Body of pancreas (tissue), 4 donors: ENCODE measurements around the gene RGS14. TPM values are rescaled to one million over a fixed set of nuclear protein-coding genes. Genes with fewer than 3 reads are reported as not detected.
A peak's percentile ranks its signal among the peaks of the same experiment; 100 is the strongest.

ENCODE experiments used
- ATAC-seq: fragments of 150-250 bp; one replicate; pipeline ENCODE4 v1.9.1; 2016
- DNase-seq, 4 donors: peaks; one replicate each; pipeline ENCODE4 v3.0.0-alpha.2; 2019
- H3K27ac ChIP-seq, 4 donors: fragments of 200-600 bp; sonication (generic); 1 replicate in 3 of 4; 2 replicates in 1 of 4; pipeline versions ENCODE4 v1.5.1 to v1.6.1; 2016 to 2019; ENCODE audit warnings: mild to moderate bottlenecking in 1 of 4, mixed read lengths in 1 of 4, moderate library complexity in 1 of 4
- H3K27me3 ChIP-seq, 2 donors: fragments of 200-600 bp; sonication (generic); one replicate each; pipeline ENCODE4 v1.6.0; 2016; ENCODE audit warnings: mild to moderate bottlenecking in 1 of 2
- H3K36me3 ChIP-seq, 2 donors: fragments of 200-600 bp; sonication (generic); replicated peaks in 1 of 2; 2 replicates each; pipeline ENCODE4 v1.5.1; 2016; ENCODE audit warnings: low read depth in 2 of 2; ENCODE audit not compliant: insufficient read depth in 1 of 2
- H3K4me1 ChIP-seq: fragments of 200-600 bp; sonication (generic); one replicate; pipeline ENCODE4 v1.6.0; 2016
- H3K4me3 ChIP-seq, 2 donors: fragments of 200-600 bp; sonication (generic); 1 replicate in 1 of 2; 2 replicates in 1 of 2; pipeline ENCODE4 v1.5.1; 2016 to 2019
- H3K9me3 ChIP-seq, 3 donors: fragments of 200-600 bp; sonication (generic); 1 replicate in 2 of 3; 2 replicates in 1 of 3; pipeline ENCODE4 v1.5.1; 2016
- POLR2A ChIP-seq, 3 donors: fragments of 450-650 bp; IDR thresholded peaks; one replicate each; pipeline ENCODE4 v1.6.1; 2016; ENCODE audit warnings: antibody characterized with exemption in 3 of 3, mild to moderate bottlenecking in 2 of 3
- WGBS, 2 donors: methylation state at CpG; one replicate each; pipeline ENCODE4 v1.1.5; 2017; 5-methylcytosine and 5-hydroxymethylcytosine counted together
- intact Hi-C: fragments of 100-400 bp; cut with DNase I; formaldehyde crosslinking; loops from one replicate; pipeline ENCODE4 v1.15.1; 2023
- total RNA-seq, 2 donors: library from RNA; depleted of rRNA; stranded (reverse); fragments of >200 nt; gene quantifications; one replicate each; pipeline ENCODE4 v1.1.0, GENCODE V29; 2016
- TF ChIP-seq, protein P1 (sequence below), 7 experiments: fragments of 450-650 bp in 4 of 7; fragments of 200-600 bp in 3 of 7; sonication (generic) in 3 of 7; IDR thresholded peaks; one replicate each; pipeline ENCODE4 v1.5.1; 2016 to 2019; ENCODE audit warnings: antibody characterized with exemption in 7 of 7

RGS14 gene
- total RNA-seq, 2 donors from 2014 or later = 15.0 to 39.2 TPM

DNA sequence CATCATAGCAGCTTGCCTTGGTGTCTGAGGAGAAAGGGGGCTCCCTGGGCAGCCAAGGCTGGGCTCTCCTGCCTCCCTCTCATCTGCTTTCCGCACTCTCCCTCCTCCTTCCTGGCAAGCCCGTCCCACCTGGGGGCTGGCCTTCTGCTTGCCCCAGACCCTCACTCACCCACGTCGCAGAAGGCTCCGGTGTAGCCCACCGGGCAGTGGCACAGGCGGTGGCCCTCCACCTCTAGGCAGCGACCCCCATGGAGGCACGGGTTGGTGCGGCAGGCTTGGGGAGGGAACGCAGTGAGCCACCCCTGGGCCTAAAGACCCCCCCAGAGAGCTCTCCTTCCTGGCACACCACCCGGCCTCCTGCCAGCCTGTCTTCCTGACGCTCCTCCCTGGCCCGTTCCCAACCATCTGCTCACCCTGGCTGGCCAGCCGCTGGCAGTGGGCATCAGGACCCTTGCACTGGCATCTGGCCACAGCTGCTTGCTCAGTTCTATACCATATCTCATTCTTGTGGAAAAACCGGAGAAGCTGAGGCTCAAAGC is 47.0 kb downstream of the RGS14 start:
- intact Hi-C loops = no loop called here
- TF ChIP-seq, protein P1, sequence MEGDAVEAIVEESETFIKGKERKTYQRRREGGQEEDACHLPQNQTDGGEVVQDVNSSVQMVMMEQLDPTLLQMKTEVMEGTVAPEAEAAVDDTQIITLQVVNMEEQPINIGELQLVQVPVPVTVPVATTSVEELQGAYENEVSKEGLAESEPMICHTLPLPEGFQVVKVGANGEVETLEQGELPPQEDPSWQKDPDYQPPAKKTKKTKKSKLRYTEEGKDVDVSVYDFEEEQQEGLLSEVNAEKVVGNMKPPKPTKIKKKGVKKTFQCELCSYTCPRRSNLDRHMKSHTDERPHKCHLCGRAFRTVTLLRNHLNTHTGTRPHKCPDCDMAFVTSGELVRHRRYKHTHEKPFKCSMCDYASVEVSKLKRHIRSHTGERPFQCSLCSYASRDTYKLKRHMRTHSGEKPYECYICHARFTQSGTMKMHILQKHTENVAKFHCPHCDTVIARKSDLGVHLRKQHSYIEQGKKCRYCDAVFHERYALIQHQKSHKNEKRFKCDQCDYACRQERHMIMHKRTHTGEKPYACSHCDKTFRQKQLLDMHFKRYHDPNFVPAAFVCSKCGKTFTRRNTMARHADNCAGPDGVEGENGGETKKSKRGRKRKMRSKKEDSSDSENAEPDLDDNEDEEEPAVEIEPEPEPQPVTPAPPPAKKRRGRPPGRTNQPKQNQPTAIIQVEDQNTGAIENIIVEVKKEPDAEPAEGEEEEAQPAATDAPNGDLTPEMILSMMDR (IDR thresholded peaks at IDR 0.05) = no peak
- TF ChIP-seq POLR2A (IDR thresholded peaks at IDR 0.05) = peak in 1 of 3 donors; percentile 20
- peak overlapping the region in 1 of 2 donors; percentile 22 for H3K4me3 ChIP-seq
- no peaks in the 10 kb centered on the region for H3K36me3 ChIP-seq
- H3K27me3 ChIP-seq = peaks cover 0 to 13% of the 10 kb centered on the region in 2 donors
- DNase-seq (peak in 1 of 4 donors; percentile 31), ATAC-seq (no peak)
- WGBS, 2 donors = 28 to 60% methylated on average over 2 to 16 of the region's 16 CpGs
- peak overlapping the region in 2 of 4 donors; percentile 5 to 14 for H3K27ac ChIP-seq
- peaks cover 37% of the 10 kb centered on the region for H3K4me1 ChIP-seq
- no peaks in the 10 kb centered on the region for H3K9me3 ChIP-seq

DNA sequence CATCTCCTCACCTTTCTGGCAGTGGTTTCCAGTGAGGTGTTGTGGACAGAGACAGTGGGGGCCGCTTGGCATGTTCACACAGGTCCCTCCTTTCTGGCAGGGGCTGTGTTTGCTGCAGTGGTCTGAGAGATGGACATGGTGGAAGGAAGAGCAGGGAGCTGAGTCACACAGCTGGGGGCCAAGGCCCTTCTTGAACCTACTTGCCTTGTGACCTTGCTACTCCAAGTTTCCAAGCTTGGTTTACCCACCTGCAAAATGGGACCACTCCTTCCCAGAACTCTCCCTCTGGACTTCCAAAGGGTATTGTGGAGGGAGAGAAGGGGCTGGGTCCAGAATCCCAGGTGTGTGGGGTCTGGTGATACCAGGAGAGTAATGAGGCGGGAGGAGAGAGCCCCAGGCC is 47.6 kb downstream of the RGS14 start:
- Histone ChIP-seq H3K27me3 (peaks cover 0 to 7% of the 10 kb centered on the region in 2 donors), H3K4me3 (no peak overlapping the region), H3K27ac (no peak overlapping the region), H3K36me3 (no peaks in the 10 kb centered on the region), H3K9me3 (no peaks in the 10 kb centered on the region), H3K4me1 (peaks cover 31% of the 10 kb centered on the region)
- no peak for ATAC-seq
- 90 to 94% methylated on average over 2 of the region's 2 CpGs for WGBS, 2 donors
- no peak for TF ChIP-seq POLR2A (IDR thresholded peaks at IDR 0.05)
- TF ChIP-seq, protein P1 (IDR thresholded peaks at IDR 0.05) = no peak
- intact Hi-C loops = no loop called here
- DNase-seq = no peak

DNA sequence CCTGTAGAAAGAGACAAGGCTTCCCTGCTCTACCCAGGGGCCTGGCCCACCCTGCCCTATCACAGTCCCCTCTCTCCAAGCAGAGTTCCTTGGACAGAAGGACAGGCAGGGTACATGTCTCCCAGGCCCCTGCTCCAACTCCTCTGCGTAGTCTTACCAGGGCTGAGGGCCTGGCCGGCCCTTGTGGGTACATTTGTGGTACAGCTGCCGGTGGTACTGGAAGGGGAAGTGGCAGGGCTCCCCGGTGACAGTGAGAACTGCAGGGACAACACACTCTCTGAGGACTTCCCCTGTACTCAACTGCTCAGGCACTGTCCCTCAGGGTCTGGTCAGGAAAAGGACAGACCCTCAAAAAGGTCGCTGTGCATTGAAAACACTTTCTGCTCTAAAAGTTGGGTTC is 48.1 kb downstream of the RGS14 start:
- intact Hi-C loops = no loop called here
- Histone ChIP-seq H3K36me3 (no peaks in the 10 kb centered on the region), H3K27me3 (peaks cover 0 to 2% of the 10 kb centered on the region in 2 donors), H3K4me1 (peaks cover 29% of the 10 kb centered on the region), H3K9me3 (no peaks in the 10 kb centered on the region), H3K4me3 (no peak overlapping the region), H3K27ac (no peak overlapping the region)
- 74 to 83% methylated on average over 4 to 5 of the region's 5 CpGs for WGBS, 2 donors
- DNase-seq = peak in 1 of 4 donors; percentile 50
- ATAC-seq = no peak
- no peak for TF ChIP-seq POLR2A (IDR thresholded peaks at IDR 0.05)
- TF ChIP-seq, protein P1 (IDR thresholded peaks at IDR 0.05) = no peak

DNA sequence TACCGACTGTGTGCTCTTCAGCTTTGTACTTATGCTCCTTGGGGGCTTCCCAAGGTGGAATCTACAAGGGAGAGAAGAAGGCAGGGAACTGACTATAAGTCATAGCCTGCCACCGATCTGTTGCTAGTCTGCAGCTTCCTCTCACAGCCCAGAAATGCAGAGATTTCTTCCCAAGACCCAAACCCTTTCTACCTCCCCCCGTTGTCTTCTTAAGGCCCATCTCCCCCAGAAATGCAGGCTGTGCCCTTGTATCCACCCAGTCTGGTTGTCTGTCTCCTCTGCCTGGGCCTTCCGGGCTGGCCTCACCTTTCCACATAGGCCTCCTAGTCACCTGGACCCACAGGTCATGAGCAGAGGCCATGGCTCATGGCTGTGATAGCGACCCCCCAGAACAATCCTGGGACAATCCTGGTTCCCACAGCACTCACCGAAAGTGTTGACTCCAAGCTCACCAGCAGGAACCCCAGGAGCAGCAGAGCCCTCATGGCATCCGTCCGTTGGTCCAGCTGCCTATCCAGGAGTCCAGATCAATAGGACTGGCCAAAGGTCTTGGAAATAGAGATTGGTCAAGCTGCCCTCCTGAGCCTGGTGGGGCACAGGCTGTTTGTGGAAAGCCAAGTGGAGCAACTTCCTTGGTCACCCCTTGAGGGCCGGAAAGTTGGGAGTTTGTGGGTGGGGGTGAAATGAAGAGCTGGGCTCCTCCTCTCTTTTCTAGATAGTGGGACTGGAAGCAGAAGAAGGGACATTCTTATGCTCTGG is 51.5 kb downstream of the RGS14 start, which contains the start of gene F12:
Gene F12, minus strand, starts transcription at position 522 of the 759 bp plus-strand sequence. Its CDS starts 37 bp downstream, at position 485.
- no peak for DNase-seq
- ATAC-seq = no peak
- Histone ChIP-seq H3K9me3 (no peaks in the 10 kb centered on the region), H3K4me3 (no peak within 1 kb of the TSS), H3K4me1 (peaks cover 7% of the 10 kb centered on the region), H3K27me3 (no peaks in the 10 kb centered on the region), H3K27ac (no peak within 1 kb of the TSS), H3K36me3 (no peaks in the 10 kb centered on the region)
- TF ChIP-seq, protein P1 (IDR thresholded peaks at IDR 0.05) = no peak
- no peak for TF ChIP-seq POLR2A (IDR thresholded peaks at IDR 0.05)
- intact Hi-C loops = no loop called here
- 77 to 82% methylated on average over 8 to 9 of the region's 9 CpGs for WGBS, 2 donors
